H1 (cell line): Measurements from ENCODE around the gene ITSN1. TPM values are rescaled to one million over a fixed set of nuclear protein-coding genes. Genes with fewer than 3 reads are reported as not detected.

Experiments used
- CTCF ChIA-PET: fragments of 300-600 bp; sonication (Branson Sonifier 250); formaldehyde crosslinking; loops from one replicate; lab custom pipeline; 2021; ENCODE audit not compliant: partially characterized antibody; lab: Charles Lee
- POLR2A ChIA-PET: fragments of 300-600 bp; sonication (Branson Sonifier 250); formaldehyde crosslinking; loops from one replicate; lab custom pipeline; 2021; ENCODE audit warnings: inconsistent platforms; ENCODE audit not compliant: partially characterized antibody; lab: Charles Lee
- DNase-seq, 2 experiments: peaks; one replicate each; pipeline versions ENCODE4 v3.0.0 to v3.0.0-alpha.2; 2010 to 2022; ENCODE audit warnings: low spot score in 2 of 2, low read depth in 1 of 2, mixed read lengths in 1 of 2
- FAIRE-seq: peaks from 2 replicates; lab custom pipeline; 2011; peaks lifted over from hg19 to GRCh38; lab: Jason Lieb, UNC
- H2AFZ ChIP-seq: 2 replicates; pipeline ENCODE4 v1.8.1; 2012; ENCODE audit warnings: low read length, inconsistent platforms
- H2AK5ac ChIP-seq: 2 replicates; pipeline ENCODE4 v1.6.1; 2013; ENCODE audit warnings: low read depth, low read length
- H2BK120ac ChIP-seq: replicated peaks from 2 replicates; pipeline ENCODE3; 2013; ENCODE audit warnings: low read depth, low read length, inconsistent platforms
- H2BK12ac ChIP-seq: 2 replicates; pipeline ENCODE4 v1.6.1; 2013; ENCODE audit warnings: low read depth, low read length
- H2BK15ac ChIP-seq: 2 replicates; pipeline ENCODE4 v1.6.1; 2013; ENCODE audit warnings: low read length
- H2BK20ac ChIP-seq: 2 replicates; pipeline ENCODE4 v1.6.1; 2013; ENCODE audit warnings: low read length
- H2BK5ac ChIP-seq: 2 replicates; pipeline ENCODE4 v1.6.1; 2013; ENCODE audit warnings: low read depth, low read length
- H3K14ac ChIP-seq: 2 replicates; pipeline ENCODE4 v1.6.1; 2013; ENCODE audit warnings: inconsistent platforms; ENCODE audit not compliant: insufficient read length
- H3K18ac ChIP-seq: 2 replicates; pipeline ENCODE4 v1.6.1; 2013; ENCODE audit warnings: low read length; ENCODE audit errors: extremely low read depth
- H3K23ac ChIP-seq: 2 replicates; pipeline ENCODE4 v1.6.1; 2013; ENCODE audit warnings: inconsistent platforms; ENCODE audit not compliant: insufficient read length
- H3K23me2 ChIP-seq: 2 replicates; pipeline ENCODE4 v1.6.1; 2013; ENCODE audit warnings: low read depth, low read length
- H3K27ac ChIP-seq: 2 replicates; pipeline ENCODE4 v1.6.1; 2011; ENCODE audit warnings: low read depth, low read length, inconsistent platforms
- H3K27me3 ChIP-seq, 4 experiments: replicated peaks in 1 of 4; 1 replicate in 1 of 4; 2 replicates in 3 of 4; pipeline versions ENCODE4 v1.6.1 to v1.8.1; 2011 to 2013; ENCODE audit warnings: low read length in 3 of 4, mild to moderate bottlenecking in 3 of 4, inconsistent platforms in 2 of 4, mixed read lengths in 2 of 4, moderate library complexity in 1 of 4; ENCODE audit not compliant: control insufficient read depth in 3 of 4, insufficient read depth in 3 of 4; ENCODE audit errors: extremely low read depth in 1 of 4
- H3K36me3 ChIP-seq, 4 experiments: 2 replicates each; pipeline versions ENCODE4 v1.6.1 to v1.8.1; 2011 to 2013; ENCODE audit warnings: mild to moderate bottlenecking in 4 of 4, low read length in 3 of 4, moderate library complexity in 2 of 4, control low read depth in 1 of 4, inconsistent platforms in 1 of 4; ENCODE audit not compliant: insufficient read depth in 4 of 4, control insufficient read depth in 2 of 4
- H3K4ac ChIP-seq: replicated peaks from 2 replicates; pipeline ENCODE3; 2013; ENCODE audit warnings: low read length, low read depth, mixed read lengths, inconsistent platforms; ENCODE audit not compliant: insufficient read length
- H3K4me1 ChIP-seq, 4 experiments: replicated peaks in 1 of 4; 1 replicate in 1 of 4; 2 replicates in 3 of 4; pipeline versions ENCODE4 v1.6.1 to v1.8.1; 2011 to 2013; ENCODE audit warnings: low read length in 3 of 4, inconsistent platforms in 2 of 4, mixed read lengths in 1 of 4; ENCODE audit not compliant: insufficient read depth in 4 of 4, control insufficient read depth in 3 of 4
- H3K4me2 ChIP-seq, 2 experiments: 2 replicates each; pipeline versions ENCODE4 v1.6.1 to v1.8.1; 2011 to 2013; ENCODE audit warnings: low read depth in 2 of 2, low read length in 2 of 2, control low read depth in 1 of 2, inconsistent platforms in 1 of 2, mild to moderate bottlenecking in 1 of 2; ENCODE audit not compliant: insufficient read depth in 1 of 2
- H3K4me3 ChIP-seq, 4 experiments: fragments of 200-600, 300-600 bp in 1 of 4; sonication (generic), shearing (Covaris generic), sonication (Bioruptor Twin) in 1 of 4; 2 replicates each; pipeline versions ENCODE4 v1.5.1 to v1.8.1; 2011 to 2016; ENCODE audit warnings: low read length in 4 of 4, low read depth in 3 of 4, control low read depth in 2 of 4, inconsistent platforms in 2 of 4, mild to moderate bottlenecking in 2 of 4, mixed read lengths in 1 of 4, moderate library complexity in 1 of 4; ENCODE audit not compliant: insufficient read depth in 2 of 4; ENCODE audit errors: extremely low read depth in 1 of 4
- H3K56ac ChIP-seq: replicated peaks from 2 replicates; pipeline ENCODE3; 2013; ENCODE audit warnings: low read depth, mild to moderate bottlenecking, mixed read lengths, low read length, inconsistent platforms; ENCODE audit not compliant: insufficient read length
- H3K79me1 ChIP-seq: 2 replicates; pipeline ENCODE4 v1.6.1; 2013; ENCODE audit warnings: low read depth, low read length, control low read depth
- H3K79me2 ChIP-seq, 2 experiments: 2 replicates each; pipeline versions ENCODE4 v1.6.1 to v1.8.1; 2012 to 2013; ENCODE audit warnings: low read length in 2 of 2, mild to moderate bottlenecking in 2 of 2, inconsistent platforms in 1 of 2; ENCODE audit not compliant: insufficient read depth in 2 of 2, control insufficient read depth in 1 of 2
- H3K9ac ChIP-seq, 4 experiments: replicated peaks in 1 of 4; 1 replicate in 1 of 4; 2 replicates in 3 of 4; pipeline versions ENCODE4 v1.6.1 to v1.8.1; 2011 to 2013; ENCODE audit warnings: low read depth in 3 of 4, low read length in 3 of 4, control low read depth in 2 of 4, mild to moderate bottlenecking in 2 of 4, moderate library complexity in 2 of 4, inconsistent platforms in 1 of 4; ENCODE audit errors: extremely low read depth in 1 of 4
- H3K9me3 ChIP-seq, 2 experiments: 2 replicates each; pipeline versions ENCODE4 v1.6.1 to v1.8.1; 2012 to 2013; ENCODE audit warnings: mild to moderate bottlenecking in 2 of 2, moderate library complexity in 2 of 2, control low read depth in 1 of 2, inconsistent platforms in 1 of 2, low read depth in 1 of 2, low read length in 1 of 2, mixed read lengths in 1 of 2; ENCODE audit not compliant: insufficient read depth in 2 of 2
- H4K20me1 ChIP-seq, 2 experiments: replicated peaks in 1 of 2; 2 replicates each; pipeline versions ENCODE3 to v1.8.1; 2011 to 2013; ENCODE audit warnings: inconsistent platforms in 2 of 2, low read length in 2 of 2, mild to moderate bottlenecking in 1 of 2; ENCODE audit not compliant: insufficient read depth in 2 of 2, control insufficient read depth in 1 of 2
- H4K5ac ChIP-seq: 2 replicates; pipeline ENCODE4 v1.6.1; 2013; ENCODE audit warnings: low read length, low read depth, mixed read lengths, inconsistent platforms; ENCODE audit not compliant: insufficient read length
- H4K8ac ChIP-seq: 2 replicates; pipeline ENCODE4 v1.8.0; 2013; ENCODE audit warnings: mild to moderate bottlenecking, moderate library complexity, low read length, inconsistent platforms; ENCODE audit not compliant: insufficient read depth; ENCODE audit errors: extremely low read depth
- H4K91ac ChIP-seq: replicated peaks from 2 replicates; pipeline ENCODE3; 2013; ENCODE audit warnings: low read length, mixed read lengths, inconsistent platforms; ENCODE audit not compliant: insufficient read length
- ASH2L ChIP-seq: fragments of 200-600, 300-600 bp; sonication (generic); IDR thresholded peaks from one replicate; pipeline ENCODE4 v1.7.1; 2017; ENCODE audit warnings: low read length
- BRCA1 ChIP-seq: IDR thresholded peaks from 2 replicates; pipeline ENCODE4 v1.6.1; 2012; ENCODE audit warnings: low read depth, low read length, improper control_type of control experiment
- CBX5 ChIP-seq: fragments of 300-800, 300-1000 bp; sonication (generic); IDR thresholded peaks from 2 replicates; pipeline ENCODE4 v1.7.1; 2016; ENCODE audit warnings: antibody characterized with exemption, low read length, low read depth
- CEBPB ChIP-seq: IDR thresholded peaks from 2 replicates; pipeline ENCODE4 v1.6.1; 2012; ENCODE audit warnings: low read depth, low read length
- E2F6 ChIP-seq: IDR thresholded peaks from 2 replicates; pipeline ENCODE4 v1.6.1; 2012; ENCODE audit warnings: inconsistent platforms
- JUN ChIP-seq: IDR thresholded peaks from 2 replicates; pipeline ENCODE4 v1.6.1; 2011; ENCODE audit warnings: low read depth, mild to moderate bottlenecking, improper control_type of control experiment, low read length
- PHF8 ChIP-seq: fragments of 200-600 bp; sonication (generic); conservative IDR thresholded peaks from 2 replicates; pipeline ENCODE4 v1.7.1; 2012; ENCODE audit warnings: low read depth, mild to moderate bottlenecking, inconsistent platforms, low read length, moderate library complexity
- POLR2A ChIP-seq, 2 experiments: IDR thresholded peaks; 1 replicate in 1 of 2; 2 replicates in 1 of 2; pipeline ENCODE4 v1.6.1; 2011; ENCODE audit warnings: low read depth in 2 of 2, low read length in 2 of 2, mild to moderate bottlenecking in 2 of 2; ENCODE audit errors: control extremely low read depth in 1 of 2
- POU5F1 ChIP-seq: IDR thresholded peaks from 2 replicates; pipeline ENCODE4 v1.6.1; 2011; ENCODE audit warnings: low read depth, mild to moderate bottlenecking, low read length, moderate library complexity
- RBBP5 ChIP-seq: IDR thresholded peaks from 2 replicates; pipeline ENCODE4 v1.7.1; 2012; ENCODE audit warnings: low read depth, mild to moderate bottlenecking, inconsistent platforms, low read length, moderate library complexity, borderline replicate concordance
- RNF2 ChIP-seq: fragments of 200-900, 300-1000 bp; sonication (generic); IDR thresholded peaks from 2 replicates; pipeline ENCODE4 v1.7.1; 2016; ENCODE audit warnings: borderline replicate concordance, low read depth, mild to moderate bottlenecking, antibody characterized with exemption, low read length; ENCODE audit not compliant: poor library complexity, severe bottlenecking; ENCODE audit errors: missing control alignments
- SP1 ChIP-seq: IDR thresholded peaks from 2 replicates; pipeline ENCODE4 v1.6.1; 2011; ENCODE audit warnings: low read depth, low read length
- SUZ12 ChIP-seq: fragments of 200-600 bp; sonication (generic); IDR thresholded peaks from 2 replicates; pipeline ENCODE4 v1.6.1; 2012; ENCODE audit warnings: mild to moderate bottlenecking, inconsistent platforms, low read length, moderate library complexity, mixed read lengths
- WGBS, 2 experiments: shearing (Covaris generic) in 1 of 2; methylation state at CpG; one replicate each; pipeline versions ENCODE4 v1.1.6 to v1.1.7; 2013 to 2015; ENCODE audit warnings: low lambda C conversion rate in 2 of 2, mixed read lengths in 2 of 2, inconsistent platforms in 1 of 2, low coverage in 1 of 2, missing lambda C conversion rate in 1 of 2; ENCODE audit not compliant: insufficient replicate concordance in 2 of 2, insufficient coverage in 1 of 2, insufficient read length in 1 of 2; ENCODE audit errors: extremely low coverage in 1 of 2, missing lambda C conversion rate in 1 of 2; 5-methylcytosine and 5-hydroxymethylcytosine counted together
- polyA plus RNA-seq, 7 experiments: library from polyadenylated mRNA; depleted of rRNA in 3 of 7; stranded (reverse) in 5 of 7; unstranded in 2 of 7; fragments of >200 nt in 5 of 7; fragments of 200-250 nt in 2 of 7; gene quantifications; 1 replicate in 5 of 7; 2 replicates in 1 of 7; 4 replicates in 1 of 7; pipeline versions ENCODE4 v1.2.1 to v1.2.3, GENCODE V29; 2011 to 2013; ENCODE audit warnings: missing spikeins in 2 of 7, mixed read lengths in 2 of 7
- total RNA-seq: library from RNA; stranded (reverse); fragmentation: NEBNext Ultra II Directional; extraction: Animal tissue kit (Norgen Biotek cat#: 25700); gene quantifications from 2 replicates; pipeline ENCODE4 v1.2.1, GENCODE V29; 2021

The ITSN1 gene
- total and polyA plus RNA-seq, 2 of the 8 experiments (the other 6 are each of a cell fraction or from before 2014, with no cell fraction given) = 60.8 to 78.1 TPM

- Histone ChIP-seq H2BK12ac (no peak overlapping the region), H3K4ac (no peak overlapping the region), H3K4me2 (no peak overlapping the region), H3K9ac (no peak overlapping the region), H3K23ac (no peak overlapping the region), H2BK120ac (no peak overlapping the region), H3K9me3 (no peaks in the 10 kb centered on the region), H3K18ac (no peak overlapping the region), H4K91ac (no peak overlapping the region), H4K8ac (no peak overlapping the region), H3K79me1 (no peaks in the 10 kb centered on the region), H2AK5ac (no peak overlapping the region), H3K27me3 (no peaks in the 10 kb centered on the region), H2BK5ac (no peak overlapping the region), H2AFZ (no peak overlapping the region), H3K4me3 (no peak overlapping the region), H4K5ac (no peak overlapping the region), H3K4me1 (no peaks in the 10 kb centered on the region), H2BK20ac (no peak overlapping the region), H3K23me2 (no peaks in the 10 kb centered on the region), H4K20me1 (no peaks in the 10 kb centered on the region), H3K14ac (no peak overlapping the region), H3K36me3 (peaks cover 2 to 23% (median 11%) of the 10 kb centered on the region in 4 experiments; a peak in 7 of 8 replicates), H3K27ac (no peak overlapping the region), H2BK15ac (no peak overlapping the region), H3K56ac (no peak overlapping the region), H3K79me2 (no peaks in the 10 kb centered on the region)
- DNase-seq = no peak
- FAIRE-seq = no peak
- WGBS, 2 experiments = 89% methylated on average over 11 of the region's 11 CpGs; no CpG with 5 or more reads in 1 of the 2 experiments
- POLR2A ChIA-PET = interaction anchor here (0.6 to 1.5 kb wide), 3 partner anchors 78 to 378 kb away, joined by 3 read pairs; no protein-coding TSS in a partner anchor
- CTCF ChIA-PET = no interaction called here
- TF ChIP-seq ASH2L (no peak), E2F6 (no peak), RBBP5 (no peak), SUZ12 (no peak), SP1 (no peak), JUN (no peak), BRCA1 (no peak), PHF8 (no peak), RNF2 (no peak), POU5F1 (no peak), POLR2A (IDR thresholded peaks at IDR 0.05; ENCODE audit: control extremely low read depth in 1 of 2, low read depth in 2 of 2, low read length in 2 of 2) (no peak), CEBPB (no peak), CBX5 (no peak)
Measured at GRCh38 chr21:33824156-33824941, 182.0 kb downstream of the ITSN1 start.
